WTC11 (cell line): ENCODE measurements around the gene P2RX3. TPM values are rescaled to one million over a fixed set of nuclear protein-coding genes. Genes with fewer than 3 reads are reported as not detected.

Source experiments
- ATAC-seq: fragments of 200-7000 bp; cut with Tn5 transposase; 2 replicates; pipeline ENCODE4 v1.10.0; 2021; ENCODE audit warnings: mild to moderate bottlenecking, moderate library complexity
- CTCF ChIA-PET: fragments of 300-600 bp; sonication (Branson Sonifier 250); formaldehyde crosslinking; loops from one replicate; lab custom pipeline; 2021; ENCODE audit warnings: antibody characterized with exemption; lab: Charles Lee
- POLR2A ChIA-PET: fragments of 350-600 bp; sonication (Branson Sonifier 250); formaldehyde crosslinking; loops from one replicate; lab custom pipeline; 2021; ENCODE audit warnings: antibody characterized with exemption; lab: Charles Lee
- DNase-seq: peaks from one replicate; pipeline ENCODE4 v3.0.0; 2021; ENCODE audit warnings: low spot score
- H3K27ac Mint-ChIP-seq: 2 replicates; pipeline ENCODE4 v1.8.0; 2021; ENCODE audit warnings: mixed read lengths
- H3K27me3 Mint-ChIP-seq: 2 replicates; pipeline ENCODE4 v1.8.0; 2021; ENCODE audit warnings: low read depth, mild to moderate bottlenecking, moderate library complexity, mixed read lengths
- H3K36me3 Mint-ChIP-seq: 2 replicates; pipeline ENCODE4 v1.8.0; 2021; ENCODE audit warnings: mixed read lengths
- H3K4me1 Mint-ChIP-seq: 2 replicates; pipeline ENCODE4 v1.8.0; 2022; ENCODE audit warnings: mixed read lengths
- H3K4me3 Mint-ChIP-seq: 2 replicates; pipeline ENCODE4 v1.8.0; 2021; ENCODE audit warnings: mild to moderate bottlenecking, moderate library complexity, mixed read lengths
- H3K9me3 Mint-ChIP-seq: 2 replicates; pipeline ENCODE4 v1.8.0; 2021; ENCODE audit warnings: mixed read lengths
- CBFB ChIP-seq: sonication (generic); formaldehyde crosslinking; IDR thresholded peaks from 2 replicates; pipeline ENCODE4 v1.8.1; 2022; ENCODE audit warnings: mild to moderate bottlenecking, low read depth, missing genetic modification reagents
- E2F1 ChIP-seq: sonication (generic); formaldehyde crosslinking; IDR thresholded peaks from 2 replicates; pipeline ENCODE4 v1.8.0; 2022; ENCODE audit warnings: mild to moderate bottlenecking, missing genetic modification reagents
- E2F4 ChIP-seq: sonication (generic); formaldehyde crosslinking; IDR thresholded peaks from 2 replicates; pipeline ENCODE4 v1.8.1; 2022; ENCODE audit warnings: low read depth, mild to moderate bottlenecking, moderate library complexity, missing genetic modification reagents, borderline replicate concordance
- EMX1 ChIP-seq: fragments of 250-450 bp; sonication (Bioruptor Pico); IDR thresholded peaks from 2 replicates; pipeline ENCODE4 v1.8.0; 2021; ENCODE audit warnings: mild to moderate bottlenecking
- ERG ChIP-seq: fragments of 250-450 bp; sonication (Bioruptor Pico); IDR thresholded peaks from 2 replicates; pipeline ENCODE4 v1.8.0; 2021; ENCODE audit warnings: mild to moderate bottlenecking
- ESRRA ChIP-seq: sonication (generic); formaldehyde crosslinking; IDR thresholded peaks from 2 replicates; pipeline ENCODE4 v1.8.1; 2022; ENCODE audit warnings: mild to moderate bottlenecking, missing genetic modification reagents, borderline replicate concordance
- ETV6 ChIP-seq: sonication (generic); formaldehyde crosslinking; IDR thresholded peaks from 2 replicates; pipeline ENCODE4 v1.8.1; 2022; ENCODE audit warnings: mild to moderate bottlenecking, missing genetic modification reagents
- FOXP4 ChIP-seq: sonication (generic); formaldehyde crosslinking; IDR thresholded peaks from 2 replicates; pipeline ENCODE4 v1.8.0; 2022; ENCODE audit warnings: mild to moderate bottlenecking, missing genetic modification reagents
- JAZF1 ChIP-seq: fragments of 250-450 bp; sonication (Bioruptor Pico); IDR thresholded peaks from 2 replicates; pipeline ENCODE4 v1.9.0; 2021; ENCODE audit warnings: moderate library complexity, mild to moderate bottlenecking, inconsistent platforms
- NFATC4 ChIP-seq: fragments of 250-450 bp; sonication (Bioruptor Pico); IDR thresholded peaks from 2 replicates; pipeline ENCODE4 v1.9.0; 2021; ENCODE audit warnings: mild to moderate bottlenecking
- OVOL2 ChIP-seq: fragments of 250-450 bp; sonication (Bioruptor Pico); IDR thresholded peaks from 2 replicates; pipeline ENCODE4 v1.9.0; 2021; ENCODE audit warnings: mild to moderate bottlenecking, borderline replicate concordance
- PREB ChIP-seq: sonication (generic); formaldehyde crosslinking; IDR thresholded peaks from 2 replicates; pipeline ENCODE4 v1.8.1; 2022; ENCODE audit warnings: mild to moderate bottlenecking, missing genetic modification reagents, moderate library complexity, borderline replicate concordance
- SOX15 ChIP-seq: fragments of 250-450 bp; sonication (Bioruptor Pico); IDR thresholded peaks from 2 replicates; pipeline ENCODE4 v1.9.0; 2021; ENCODE audit warnings: mild to moderate bottlenecking
- SP1 ChIP-seq: sonication (generic); formaldehyde crosslinking; conservative IDR thresholded peaks from 2 replicates; pipeline ENCODE4 v1.8.1; 2022; ENCODE audit warnings: missing genetic modification reagents
- TEAD1 ChIP-seq: sonication (generic); formaldehyde crosslinking; IDR thresholded peaks from 2 replicates; pipeline ENCODE4 v1.8.0; 2022; ENCODE audit warnings: mild to moderate bottlenecking, missing genetic modification reagents
- ZBTB43 ChIP-seq: sonication (generic); formaldehyde crosslinking; IDR thresholded peaks from 2 replicates; pipeline ENCODE4 v1.8.1; 2023; ENCODE audit warnings: mild to moderate bottlenecking, missing genetic modification reagents
- ZNF232 ChIP-seq: sonication (generic); formaldehyde crosslinking; IDR thresholded peaks from 2 replicates; pipeline ENCODE4 v1.8.0; 2022; ENCODE audit warnings: mild to moderate bottlenecking, missing genetic modification reagents
- ZNF263 ChIP-seq: sonication (generic); formaldehyde crosslinking; IDR thresholded peaks from 2 replicates; pipeline ENCODE4 v1.8.1; 2022; ENCODE audit warnings: low read depth, mild to moderate bottlenecking, moderate library complexity, missing genetic modification reagents
- ZNF423 ChIP-seq: fragments of 250-450 bp; sonication (Bioruptor Pico); IDR thresholded peaks from 2 replicates; pipeline ENCODE4 v2.1.2; 2022; ENCODE audit warnings: mild to moderate bottlenecking, moderate library complexity
- total RNA-seq: library from RNA; stranded (reverse); gene quantifications from 3 replicates; pipeline ENCODE4 v1.2.3, GENCODE V29; 2021

Gene P2RX3
- total RNA-seq, 1 experiment from 2014 or later: 0.26 TPM

GRCh38 chr11:57391539-57391938, 53.4 kb downstream of the P2RX3 start:
- Mint-ChIP-seq H3K9me3 (no peaks in the 10 kb centered on the region), H3K4me1 (no peaks in the 10 kb centered on the region), H3K4me3 (no peak overlapping the region), H3K27me3 (peaks cover 23% of the 10 kb centered on the region), H3K27ac (no peak overlapping the region), H3K36me3 (no peaks in the 10 kb centered on the region)
- no peak for ATAC-seq
- POLR2A ChIA-PET: no interaction called here
- CTCF ChIA-PET: interaction anchor here (1.3 kb wide), 1 partner anchor 176 kb away, joined by 3 read pairs; the partner anchor contains the start of gene UBE2L6
- no peak for TF ChIP-seq ZNF263 (CRISPR knock-in tag)
- TF ChIP-seq, all 79 proteins: peak for 0
- DNase-seq: no peak

GRCh38 chr11:57392066-57392762, 54.1 kb downstream of the P2RX3 start:
- Mint-ChIP-seq H3K4me3 (no peak overlapping the region), H3K27ac (no peak overlapping the region), H3K4me1 (no peaks in the 10 kb centered on the region), H3K27me3 (peaks cover 21% of the 10 kb centered on the region), H3K9me3 (no peaks in the 10 kb centered on the region), H3K36me3 (no peaks in the 10 kb centered on the region)
- TF ChIP-seq ZBTB43 (no peak), ETV6 (CRISPR knock-in tag) (no peak), NFATC4 (CRISPR knock-in tag) (no peak), FOXP4 (CRISPR knock-in tag) (no peak), ZNF232 (CRISPR knock-in tag) (no peak), SOX15 (no peak), ZNF423 (CRISPR knock-in tag) (no peak), E2F4 (no peak), ESRRA (no peak), E2F1 (no peak), SP1 (CRISPR knock-in tag) (no peak)
- no peak for DNase-seq
- ChIA-PET POLR2A (no interaction called here), CTCF (interaction anchor here (1.3 to 3.1 kb wide), 2 partner anchors 66 to 176 kb away, joined by 3 to 10 read pairs; partner anchors contain the start of gene UBE2L6)
- ATAC-seq: no peak

GRCh38 chr11:57392763-57393105, 54.6 kb downstream of the P2RX3 start:
- Mint-ChIP-seq H3K27ac (no peak overlapping the region), H3K9me3 (no peaks in the 10 kb centered on the region), H3K4me1 (no peaks in the 10 kb centered on the region)
- CTCF ChIA-PET: interaction anchor here (1.3 to 3.1 kb wide), 2 partner anchors 66 to 175 kb away, joined by 3 to 10 read pairs; partner anchors contain the start of gene UBE2L6
- no peak for ATAC-seq
- DNase-seq: no peak
- TF ChIP-seq JAZF1 (CRISPR knock-in tag) (no peak), ERG (CRISPR knock-in tag) (no peak), CBFB (CRISPR knock-in tag) (no peak), OVOL2 (no peak), PREB (CRISPR knock-in tag) (no peak), EMX1 (CRISPR knock-in tag) (no peak), TEAD1 (no peak)
- TF ChIP-seq, all 79 proteins: peak for 0
- Mint-ChIP-seq H3K4me3 (no peak overlapping the region), H3K36me3 (no peaks in the 10 kb centered on the region), H3K27me3 (peaks cover 21% of the 10 kb centered on the region)
- POLR2A ChIA-PET: no interaction called here
